CD4-positive, alpha-beta T cell treated with Interleukin-10 for 1 hour (primary cell): ENCODE measurements around the gene HOXD13.

ENCODE experiments used
- DNase-seq: peaks from one replicate; pipeline ENCODE4 v3.0.0-alpha.2; 2020

HOXD13 gene

GRCh38 chr2:176092270-176093144, at the start of gene HOXD13:
Gene HOXD13, plus strand, starts transcription at chr2:176092721. Its CDS starts 170 bp downstream, at chr2:176092891.
- no peak for DNase-seq

- DNase-seq = no peak
These were observed 36.1 kb upstream of the HOXD13 start for GRCh38 chr2:176056406-176056805.

GRCh38 chr2:176063958-176064357, 28.6 kb upstream of the HOXD13 start:
- DNase-seq = no peak

- DNase-seq = no peak
These were observed 25.6 kb upstream of the HOXD13 start for GRCh38 chr2:176066645-176067588.

- DNase-seq = no peak
These were observed 24.7 kb upstream of the HOXD13 start for GRCh38 chr2:176067589-176068418.

GRCh38 chr2:176068419-176068832, 24.1 kb upstream of the HOXD13 start:
- DNase-seq = no peak

GRCh38 chr2:176071330-176072291, 20.9 kb upstream of the HOXD13 start:
- DNase-seq = no peak

- no peak for DNase-seq
These were observed 20.2 kb upstream of the HOXD13 start for GRCh38 chr2:176072292-176072669.

- no peak for DNase-seq
These were observed 19.3 kb upstream of the HOXD13 start for GRCh38 chr2:176072951-176073904.

- DNase-seq = no peak
These were observed 17.5 kb upstream of the HOXD13 start for GRCh38 chr2:176074919-176075425.

- DNase-seq = no peak
These were observed 17.0 kb upstream of the HOXD13 start for GRCh38 chr2:176075481-176075880.

GRCh38 chr2:176076063-176076462, 16.5 kb upstream of the HOXD13 start:
- DNase-seq = no peak

GRCh38 chr2:176076796-176077195, 15.7 kb upstream of the HOXD13 start:
- no peak for DNase-seq

- no peak for DNase-seq
These were observed 13.8 kb upstream of the HOXD13 start for GRCh38 chr2:176078541-176079284.

- DNase-seq = no peak
These were observed 13.2 kb upstream of the HOXD13 start for GRCh38 chr2:176079285-176079830.

- no peak for DNase-seq
These were observed 12.5 kb upstream of the HOXD13 start for GRCh38 chr2:176079831-176080539.

GRCh38 chr2:176080540-176081375, 11.8 kb upstream of the HOXD13 start:
- DNase-seq = no peak
